GM21786 (cell line): ENCODE results near the gene NDC80.

ENCODE experiments used
- ATAC-seq: cut with Tn5 transposase; IDR thresholded peaks from one replicate; pipeline ENCODE4 v1.9.1; 2021; ENCODE audit not compliant: unreplicated experiment

The NDC80 gene

GRCh38 chr18:2662990-2663389 is 91.6 kb downstream of the NDC80 start:
- ATAC-seq = no peak
